Activated T-cell treated with anti-CD3 and anti-CD28 coated beads for 1 hour (primary cell): ENCODE measurements around the gene TULP3.

Experiments
- DNase-seq: peaks from one replicate; pipeline ENCODE4 v3.0.0-alpha.2; 2020; ENCODE audit warnings: low read depth

Gene TULP3

GRCh38 chr12:2970744-2971143 is 80.1 kb downstream of the TULP3 start:
- DNase-seq: no peak

GRCh38 chr12:2973566-2973965 is 82.9 kb downstream of the TULP3 start:
- no peak for DNase-seq

GRCh38 chr12:2974560-2974971 is 83.9 kb downstream of the TULP3 start:
- no peak for DNase-seq

DNA sequence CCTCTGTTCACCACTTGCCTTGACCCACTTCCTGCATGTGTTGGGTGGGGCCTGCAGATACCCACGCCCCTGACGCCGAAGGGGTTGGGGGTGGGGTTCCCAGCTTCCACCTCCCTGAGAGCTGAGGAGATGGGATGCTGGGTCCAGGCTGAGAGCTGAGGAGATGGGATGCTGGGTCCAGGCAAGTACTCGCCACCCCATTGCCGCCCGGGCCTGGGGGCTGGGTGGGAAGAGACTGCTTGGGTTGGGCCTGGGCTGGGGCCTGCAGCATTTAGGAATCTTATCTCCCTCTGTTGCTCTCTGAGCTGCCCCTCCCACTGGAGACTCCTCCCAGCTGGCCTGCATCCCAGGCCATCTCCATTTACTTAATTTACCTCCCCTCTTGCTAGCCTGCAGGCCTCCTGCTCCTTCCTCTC is 85.9 kb downstream of the TULP3 start:
- no peak for DNase-seq

- DNase-seq: no peak
Measured at GRCh38 chr12:2977776-2978175, 87.1 kb downstream of the TULP3 start.

DNA sequence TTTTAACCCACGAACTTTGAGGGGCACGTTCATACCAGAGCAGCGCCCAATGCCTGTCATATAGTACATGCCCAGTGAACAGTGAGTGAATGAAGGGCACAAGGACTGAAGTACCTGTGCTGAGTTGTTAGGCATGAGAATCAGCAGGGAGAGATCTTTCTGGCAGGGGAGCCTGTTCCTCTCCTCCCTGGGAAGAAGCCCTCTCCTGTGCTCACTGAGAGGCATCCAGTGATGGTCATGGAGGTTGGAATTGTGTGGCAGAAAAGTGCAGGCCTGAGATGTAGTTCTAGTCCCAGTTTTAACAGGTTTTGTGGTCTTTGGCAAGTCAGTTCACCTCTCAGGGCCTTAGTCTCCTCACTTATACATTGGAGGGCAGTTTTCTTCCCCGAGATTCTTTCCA is 89.1 kb downstream of the TULP3 start:
- DNase-seq: no peak

DNA sequence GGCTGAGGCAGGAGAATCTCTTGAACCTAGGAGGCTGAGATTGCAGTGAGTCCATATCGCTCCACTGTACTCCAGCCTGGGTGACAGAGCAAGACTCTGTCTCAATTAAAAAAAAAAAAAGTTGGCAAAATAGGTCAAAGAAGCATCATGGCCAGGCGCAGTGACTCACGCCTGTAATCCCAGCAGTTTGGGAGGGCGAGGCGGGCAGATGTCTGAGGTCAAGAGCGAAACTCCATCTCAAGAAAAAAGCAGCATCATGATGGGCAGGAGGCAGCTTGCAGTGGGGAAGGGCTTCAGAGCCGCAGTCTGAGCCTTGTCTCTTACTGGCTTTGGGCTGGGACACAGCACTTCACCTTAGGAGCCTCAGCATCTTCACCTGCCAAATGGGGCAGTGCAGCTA is 89.9 kb downstream of the TULP3 start:
- no peak for DNase-seq

GRCh38 chr12:2982361-2982760 is 91.7 kb downstream of the TULP3 start:
- no peak for DNase-seq

GRCh38 chr12:2984249-2984648 is 93.6 kb downstream of the TULP3 start:
- DNase-seq: no peak

GRCh38 chr12:2984698-2985097 is 94.0 kb downstream of the TULP3 start:
- DNase-seq: no peak

DNA sequence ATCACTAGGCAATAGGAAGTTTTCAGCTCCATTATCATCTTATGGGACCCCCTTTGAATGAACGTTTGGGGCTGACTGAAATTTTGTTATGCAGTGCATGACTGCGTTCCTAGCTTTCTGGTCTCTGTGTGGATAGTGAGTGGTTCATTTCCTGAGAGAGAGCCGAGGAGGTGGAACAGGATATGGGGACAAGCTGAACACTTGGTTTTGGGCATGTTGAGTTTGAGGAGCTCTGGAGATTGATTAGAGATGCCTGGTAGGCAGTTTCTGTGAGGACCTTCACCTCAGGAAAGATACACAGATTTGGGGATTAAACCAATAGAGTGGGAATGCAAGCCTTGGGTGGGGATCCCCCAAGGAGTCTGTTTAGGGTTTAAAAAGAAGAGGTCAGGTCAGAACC is 96.2 kb downstream of the TULP3 start:
- DNase-seq: no peak

DNA sequence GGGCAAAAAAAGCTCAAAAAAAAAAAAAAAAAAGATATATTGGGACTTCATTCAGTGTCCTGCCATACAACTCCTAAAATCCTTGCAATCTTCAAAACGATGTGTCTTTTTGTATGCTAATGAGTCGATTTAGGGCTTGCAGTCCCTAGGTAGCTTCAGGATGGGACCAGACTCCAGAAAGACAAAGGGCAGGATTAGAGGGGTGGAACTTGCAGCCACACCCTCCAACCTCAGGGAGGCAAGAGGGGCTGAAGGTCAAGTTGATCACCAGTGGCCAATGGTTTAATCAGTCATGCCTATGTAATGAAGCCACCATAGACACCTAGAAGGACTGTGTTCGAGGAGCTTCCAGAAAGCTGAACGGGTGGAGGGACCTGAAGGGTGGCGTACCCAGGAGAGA is 97.8 kb downstream of the TULP3 start:
- no peak for DNase-seq
